Measurements from ENCODE around the gene KMT2B. TPM values are rescaled to one million over a fixed set of nuclear protein-coding genes. Genes with fewer than 3 reads are reported as not detected.

Gene KMT2B
- total RNA-seq, 1 experiment from 2014 or later, result 9.6 TPM

DNA sequence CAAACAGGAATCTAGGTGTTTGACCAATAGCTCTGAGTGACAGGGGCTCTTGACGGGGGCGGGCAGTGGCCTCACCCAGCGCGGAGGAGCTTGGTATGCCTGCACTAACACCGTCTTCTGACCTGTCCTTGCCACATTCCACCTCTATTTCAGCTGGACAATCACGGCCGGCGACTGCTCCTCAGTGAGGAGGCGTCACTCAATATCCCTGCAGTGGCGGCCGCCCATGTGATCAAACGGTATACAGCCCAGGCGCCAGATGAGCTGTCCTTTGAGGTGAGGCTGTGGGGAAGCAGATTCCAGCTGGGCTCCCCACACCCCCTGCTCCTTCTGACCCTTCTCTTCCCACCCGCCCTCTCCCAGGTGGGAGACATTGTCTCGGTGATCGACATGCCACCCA is 62.3 kb downstream of the KMT2B start:
- no peak for DNase-seq (ENCODE audit: low spot score)

DNA sequence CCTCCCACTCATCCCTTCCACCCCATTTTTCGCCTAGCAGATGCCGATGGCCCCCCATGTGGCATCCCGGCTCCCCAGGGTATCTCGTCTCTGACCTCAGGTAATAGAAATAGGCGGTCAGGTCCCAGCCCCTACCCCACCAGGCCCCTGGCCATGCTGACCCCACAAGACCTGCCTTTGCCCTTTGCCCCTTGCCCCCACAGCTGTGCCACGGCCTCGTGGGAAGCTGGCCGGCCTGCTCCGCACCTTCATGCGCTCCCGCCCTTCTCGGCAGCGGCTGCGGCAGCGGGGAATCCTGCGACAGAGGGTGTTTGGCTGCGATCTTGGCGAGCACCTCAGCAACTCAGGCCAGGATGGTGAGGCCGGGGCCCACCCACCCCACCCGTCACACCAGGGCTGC is 62.9 kb downstream of the KMT2B start:
- no peak for DNase-seq (ENCODE audit: low spot score)

DNA sequence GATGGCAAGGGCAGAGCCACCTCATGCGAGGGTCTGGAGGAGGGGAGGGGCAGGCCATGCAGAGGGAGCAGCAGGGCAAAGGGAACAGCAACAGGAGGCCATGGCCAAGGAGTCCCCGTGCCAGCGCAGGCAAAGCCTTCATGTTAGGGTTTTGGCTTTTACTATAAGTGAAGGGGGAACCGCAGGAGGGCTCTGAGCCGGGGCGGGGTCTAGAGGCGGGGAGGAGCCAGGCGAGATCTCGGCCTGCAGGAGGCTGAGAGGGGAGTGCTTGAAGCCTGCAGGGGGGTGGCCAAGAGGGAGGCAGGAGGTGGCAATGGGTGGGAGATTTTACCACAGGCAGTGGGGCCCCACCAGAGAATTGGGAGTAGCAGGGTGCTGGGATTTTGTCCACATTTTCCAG is 63.8 kb downstream of the KMT2B start:
- no peak for DNase-seq (ENCODE audit: low spot score)

GRCh38 chr19:35782589-35782988 is 64.8 kb downstream of the KMT2B start:
- DNase-seq (ENCODE audit: low spot score), result no peak

DNA sequence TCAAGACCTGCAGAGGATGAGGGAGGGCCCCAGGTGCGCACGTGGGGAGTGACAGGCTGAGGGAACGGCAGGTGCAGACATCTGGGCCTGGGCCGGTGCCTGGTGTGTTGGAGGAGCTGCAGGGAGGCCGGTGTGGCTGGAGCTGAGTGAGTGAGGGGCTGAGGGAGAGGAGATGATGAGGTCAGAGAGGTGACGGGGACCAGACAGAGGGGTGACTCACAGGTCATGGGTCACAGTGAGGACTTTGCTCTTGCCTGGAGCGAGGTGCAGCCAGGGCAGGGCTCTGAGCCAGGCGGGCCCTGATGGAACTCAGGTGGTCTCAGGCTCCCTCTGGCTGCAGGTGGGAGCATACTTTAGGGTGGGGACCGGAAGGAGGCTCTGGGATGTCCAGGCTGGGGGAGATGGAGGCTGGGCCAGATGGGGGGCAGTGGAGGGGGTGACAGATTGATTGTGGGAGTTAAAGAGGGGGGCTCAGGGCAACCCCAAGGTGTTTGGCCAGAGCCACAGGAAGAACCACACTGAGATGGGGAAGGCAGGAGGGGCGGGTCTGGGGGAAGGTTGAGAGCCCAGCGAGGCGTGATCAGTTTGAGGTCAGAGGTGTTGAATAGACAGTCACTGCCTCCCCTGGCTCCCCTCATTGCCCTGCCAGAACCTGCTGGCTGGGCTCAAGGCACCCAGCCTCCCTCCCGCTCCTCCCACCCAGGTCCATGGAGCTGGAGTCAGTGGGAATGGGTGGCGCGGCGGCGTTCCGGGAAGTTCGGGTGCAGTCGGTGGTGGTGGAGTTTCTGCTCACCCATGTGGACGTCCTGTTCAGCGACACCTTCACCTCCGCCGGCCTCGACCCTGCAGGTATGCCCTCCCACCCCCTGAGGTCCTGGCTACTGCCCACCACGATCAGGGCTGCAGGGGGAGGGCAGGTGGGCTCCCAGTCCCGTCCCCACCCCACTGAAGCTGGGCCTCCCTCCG is 65.9 kb downstream of the KMT2B start:
- no peak for DNase-seq (ENCODE audit: low spot score)

DNA sequence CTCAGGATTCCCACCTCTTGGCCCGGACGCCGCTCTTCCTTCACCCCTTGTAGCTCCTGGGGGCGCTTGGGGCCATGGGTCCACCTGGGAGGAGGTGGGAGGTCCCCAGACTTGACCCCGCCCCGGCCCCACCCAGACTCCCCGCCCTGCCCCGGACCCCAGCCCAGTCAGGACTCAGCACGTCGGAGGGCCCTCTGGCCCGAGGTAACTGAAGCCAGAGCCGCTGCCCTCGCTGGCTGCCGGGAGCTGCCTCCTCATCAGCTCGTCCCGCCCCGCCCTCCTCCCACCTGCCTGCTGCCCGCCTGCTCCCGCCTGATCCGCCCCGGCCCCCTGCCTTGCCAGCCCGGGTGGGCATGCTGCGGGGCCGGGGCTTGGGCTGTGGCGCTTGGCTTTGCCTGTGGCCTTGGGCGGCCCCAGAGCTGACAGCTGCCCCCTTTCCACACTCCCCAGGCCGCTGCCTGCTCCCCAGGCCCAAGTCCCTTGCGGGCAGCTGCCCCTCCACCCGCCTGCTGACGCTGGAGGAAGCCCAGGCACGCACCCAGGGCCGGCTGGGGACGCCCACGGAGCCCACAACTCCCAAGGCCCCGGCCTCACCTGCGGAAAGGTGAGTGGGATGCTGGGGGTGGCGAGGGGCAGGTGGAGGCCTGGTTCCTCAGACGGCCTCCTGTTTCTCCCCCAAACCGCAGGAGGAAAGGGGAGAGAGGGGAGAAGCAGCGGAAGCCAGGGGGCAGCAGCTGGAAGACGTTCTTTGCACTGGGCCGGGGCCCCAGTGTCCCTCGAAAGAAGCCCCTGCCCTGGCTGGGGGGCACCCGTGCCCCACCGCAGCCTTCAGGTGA is 66.9 kb downstream of the KMT2B start:
- no peak for DNase-seq (ENCODE audit: low spot score)

- no peak for DNase-seq (ENCODE audit: low spot score)
Observed at GRCh38 chr19:35785339-35785627, 67.5 kb downstream of the KMT2B start.

GRCh38 chr19:35786299-35787160 is 68.7 kb downstream of the KMT2B start:
- DNase-seq (ENCODE audit: low spot score), result no peak

DNA sequence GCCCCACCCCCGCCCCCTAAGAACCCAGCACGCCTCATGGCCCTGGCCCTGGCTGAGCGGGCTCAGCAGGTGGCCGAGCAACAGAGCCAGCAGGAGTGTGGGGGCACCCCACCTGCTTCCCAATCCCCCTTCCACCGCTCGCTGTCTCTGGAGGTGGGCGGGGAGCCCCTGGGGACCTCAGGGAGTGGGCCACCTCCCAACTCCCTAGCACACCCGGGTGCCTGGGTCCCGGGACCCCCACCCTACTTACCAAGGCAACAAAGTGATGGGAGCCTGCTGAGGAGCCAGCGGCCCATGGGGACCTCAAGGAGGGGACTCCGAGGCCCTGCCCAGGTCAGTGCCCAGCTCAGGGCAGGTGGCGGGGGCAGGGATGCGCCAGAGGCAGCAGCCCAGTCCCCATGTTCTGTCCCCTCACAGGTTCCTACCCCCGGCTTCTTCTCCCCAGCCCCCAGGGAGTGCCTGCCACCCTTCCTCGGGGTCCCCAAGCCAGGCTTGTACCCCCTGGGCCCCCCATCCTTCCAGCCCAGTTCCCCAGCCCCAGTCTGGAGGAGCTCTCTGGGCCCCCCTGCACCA is 69.5 kb downstream of the KMT2B start:
- DNase-seq (ENCODE audit: low spot score), result no peak

Other genes with a start within 250 kb of the KMT2B start
- gene KRTDAP, start 227.5 kb upstream of the KMT2B start, total RNA-seq (2014; rRNA removed; shearing (Covaris generic)), result not detected in 2 replicates
- gene DMKN, start 204.4 kb upstream of the KMT2B start, total RNA-seq (2014; rRNA removed; shearing (Covaris generic)), result 4.0 and 4.4 TPM in 2 replicates
- gene SBSN, start 189.7 kb upstream of the KMT2B start, total RNA-seq (2014; rRNA removed; shearing (Covaris generic)), result not detected in 2 replicates
- gene GAPDHS, start 184.5 kb upstream of the KMT2B start, total RNA-seq (2014; rRNA removed; shearing (Covaris generic)), result not detected in 2 replicates
- gene TMEM147, start 172.4 kb upstream of the KMT2B start, total RNA-seq (2014; rRNA removed; shearing (Covaris generic)), result 167 and 204 TPM in 2 replicates
- not detected in 2 replicates for gene ATP4A, start 154.3 kb upstream of the KMT2B start, total RNA-seq (2014; rRNA removed; shearing (Covaris generic))
- gene PMIS2, start 131.8 kb upstream of the KMT2B start, total RNA-seq (2014; rRNA removed; shearing (Covaris generic)), result not detected in 2 replicates
- 17.6 and 18.9 TPM in 2 replicates for gene HAUS5, start 105.3 kb upstream of the KMT2B start, total RNA-seq (2014; rRNA removed; shearing (Covaris generic))
- 105 and 110 TPM in 2 replicates for gene RBM42, start 89.0 kb upstream of the KMT2B start, total RNA-seq (2014; rRNA removed; shearing (Covaris generic))
- gene ETV2, start 76.3 kb upstream of the KMT2B start, total RNA-seq (2014; rRNA removed; shearing (Covaris generic)), result 0.12 and 1.4 TPM in 2 replicates
- 483 and 1,012 TPM in 2 replicates for gene COX6B1, start 69.7 kb upstream of the KMT2B start, total RNA-seq (2014; rRNA removed; shearing (Covaris generic))
- 0.17 TPM in 1 of 2 replicates, not detected in the other for gene UPK1A, start 51.5 kb upstream of the KMT2B start, total RNA-seq (2014; rRNA removed; shearing (Covaris generic))
- gene ZBTB32, start 13.4 kb upstream of the KMT2B start, total RNA-seq (2014; rRNA removed; shearing (Covaris generic)), result not detected in 2 replicates
- gene IGFLR1, start 24.4 kb downstream of the KMT2B start, total RNA-seq (2014; rRNA removed; shearing (Covaris generic)), result 5.3 and 22.0 TPM in 2 replicates
- 6.9 and 18.0 TPM in 2 replicates for gene U2AF1L4, start 27.4 kb downstream of the KMT2B start, total RNA-seq (2014; rRNA removed; shearing (Covaris generic))
- gene PSENEN, start 27.6 kb downstream of the KMT2B start, total RNA-seq (2014; rRNA removed; shearing (Covaris generic)), result 37.1 and 40.9 TPM in 2 replicates
- gene LIN37, start 30.6 kb downstream of the KMT2B start, total RNA-seq (2014; rRNA removed; shearing (Covaris generic)), result 13.8 and 16.4 TPM in 2 replicates
- gene HSPB6, start 39.0 kb downstream of the KMT2B start, total RNA-seq (2014; rRNA removed; shearing (Covaris generic)), result 0.07 and 0.72 TPM in 2 replicates
- 5.7 and 7.0 TPM in 2 replicates for gene PROSER3, start 40.2 kb downstream of the KMT2B start, total RNA-seq (2014; rRNA removed; shearing (Covaris generic))
- gene ARHGAP33, start 57.6 kb downstream of the KMT2B start, total RNA-seq (2014; rRNA removed; shearing (Covaris generic)), result 2.8 and 7.8 TPM in 2 replicates
- not detected in 2 replicates for gene PRODH2, start 94.8 kb downstream of the KMT2B start, total RNA-seq (2014; rRNA removed; shearing (Covaris generic))
- gene NPHS1, start 134.5 kb downstream of the KMT2B start, total RNA-seq (2014; rRNA removed; shearing (Covaris generic)), result not detected in 2 replicates
- 0.62 and 0.83 TPM in 2 replicates for gene KIRREL2, start 138.9 kb downstream of the KMT2B start, total RNA-seq (2014; rRNA removed; shearing (Covaris generic))
- gene APLP1, start 150.6 kb downstream of the KMT2B start, total RNA-seq (2014; rRNA removed; shearing (Covaris generic)), result 39.8 and 52.5 TPM in 2 replicates
- 1.7 and 2.3 TPM in 2 replicates for gene NFKBID, start 182.5 kb downstream of the KMT2B start, total RNA-seq (2014; rRNA removed; shearing (Covaris generic))
- gene HCST, start 184.5 kb downstream of the KMT2B start, total RNA-seq (2014; rRNA removed; shearing (Covaris generic)), result 0.69 TPM in 1 of 2 replicates, not detected in the other
- not detected in 2 replicates for gene TYROBP, start 190.3 kb downstream of the KMT2B start, total RNA-seq (2014; rRNA removed; shearing (Covaris generic))
- 4.6 and 8.2 TPM in 2 replicates for gene LRFN3, start 218.4 kb downstream of the KMT2B start, total RNA-seq (2014; rRNA removed; shearing (Covaris generic))